Mammary epithelial cell (primary cell): ENCODE results near the gene ARHGAP15.

Source experiments
- EZH2 ChIP-seq: IDR thresholded peaks from 2 replicates; pipeline ENCODE4 v1.6.1; 2012; ENCODE audit warnings: low read length, inconsistent platforms, borderline replicate concordance
- TF ChIP-seq, protein P1 (sequence below), 2 donors: IDR thresholded peaks in 1 of 2; conservative IDR thresholded peaks in 1 of 2; 2 replicates each; pipeline ENCODE4 v1.5.1; 2011 to 2012; ENCODE audit warnings: inconsistent platforms in 2 of 2, low read length in 2 of 2, mild to moderate bottlenecking in 2 of 2, control low read depth in 1 of 2, low read depth in 1 of 2; ENCODE audit not compliant: insufficient read depth in 1 of 2; ENCODE audit errors: extremely low read depth in 1 of 2

DNA sequence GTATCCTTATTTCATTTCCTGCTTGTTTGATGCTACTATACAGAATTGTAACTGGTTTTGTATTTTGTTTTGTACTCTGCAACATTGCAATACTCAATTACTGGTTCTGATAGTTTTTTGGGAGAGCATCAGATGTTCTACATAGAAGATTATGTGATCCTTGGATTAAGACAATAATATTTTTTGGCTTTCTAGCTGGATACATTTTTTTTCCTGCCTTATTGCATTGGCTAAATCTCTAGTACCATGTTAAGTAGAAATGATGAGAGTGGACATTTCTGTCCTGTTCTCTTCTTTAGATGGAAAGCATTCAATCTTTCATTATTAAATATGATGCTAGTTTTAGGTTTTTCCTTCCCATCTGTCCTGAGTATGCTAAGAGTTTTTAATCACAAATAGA is 523.5 kb downstream of the ARHGAP15 start:
- TF ChIP-seq, protein P1, sequence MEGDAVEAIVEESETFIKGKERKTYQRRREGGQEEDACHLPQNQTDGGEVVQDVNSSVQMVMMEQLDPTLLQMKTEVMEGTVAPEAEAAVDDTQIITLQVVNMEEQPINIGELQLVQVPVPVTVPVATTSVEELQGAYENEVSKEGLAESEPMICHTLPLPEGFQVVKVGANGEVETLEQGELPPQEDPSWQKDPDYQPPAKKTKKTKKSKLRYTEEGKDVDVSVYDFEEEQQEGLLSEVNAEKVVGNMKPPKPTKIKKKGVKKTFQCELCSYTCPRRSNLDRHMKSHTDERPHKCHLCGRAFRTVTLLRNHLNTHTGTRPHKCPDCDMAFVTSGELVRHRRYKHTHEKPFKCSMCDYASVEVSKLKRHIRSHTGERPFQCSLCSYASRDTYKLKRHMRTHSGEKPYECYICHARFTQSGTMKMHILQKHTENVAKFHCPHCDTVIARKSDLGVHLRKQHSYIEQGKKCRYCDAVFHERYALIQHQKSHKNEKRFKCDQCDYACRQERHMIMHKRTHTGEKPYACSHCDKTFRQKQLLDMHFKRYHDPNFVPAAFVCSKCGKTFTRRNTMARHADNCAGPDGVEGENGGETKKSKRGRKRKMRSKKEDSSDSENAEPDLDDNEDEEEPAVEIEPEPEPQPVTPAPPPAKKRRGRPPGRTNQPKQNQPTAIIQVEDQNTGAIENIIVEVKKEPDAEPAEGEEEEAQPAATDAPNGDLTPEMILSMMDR (conservative IDR thresholded peaks at IDR 0.05 in 1 of 2, IDR thresholded peaks at IDR 0.05 in 1 of 2; ENCODE audit: extremely low read depth in 1 of 2, insufficient read depth in 1 of 2, low read depth in 1 of 2, low read length in 2 of 2), result no peak
- TF ChIP-seq EZH2, result no peak
